Stimulated activated CD8-positive, alpha-beta memory T cell treated with anti-CD3 and anti-CD28 coated beads, Interleukin-4, amount 100 ng/mL, for 48 hours (primary cell): ENCODE data around the gene SERPINA1.

Experiments
- DNase-seq: peaks from one replicate; pipeline ENCODE4 v3.0.0-alpha.2; 2020

Gene SERPINA1

DNA sequence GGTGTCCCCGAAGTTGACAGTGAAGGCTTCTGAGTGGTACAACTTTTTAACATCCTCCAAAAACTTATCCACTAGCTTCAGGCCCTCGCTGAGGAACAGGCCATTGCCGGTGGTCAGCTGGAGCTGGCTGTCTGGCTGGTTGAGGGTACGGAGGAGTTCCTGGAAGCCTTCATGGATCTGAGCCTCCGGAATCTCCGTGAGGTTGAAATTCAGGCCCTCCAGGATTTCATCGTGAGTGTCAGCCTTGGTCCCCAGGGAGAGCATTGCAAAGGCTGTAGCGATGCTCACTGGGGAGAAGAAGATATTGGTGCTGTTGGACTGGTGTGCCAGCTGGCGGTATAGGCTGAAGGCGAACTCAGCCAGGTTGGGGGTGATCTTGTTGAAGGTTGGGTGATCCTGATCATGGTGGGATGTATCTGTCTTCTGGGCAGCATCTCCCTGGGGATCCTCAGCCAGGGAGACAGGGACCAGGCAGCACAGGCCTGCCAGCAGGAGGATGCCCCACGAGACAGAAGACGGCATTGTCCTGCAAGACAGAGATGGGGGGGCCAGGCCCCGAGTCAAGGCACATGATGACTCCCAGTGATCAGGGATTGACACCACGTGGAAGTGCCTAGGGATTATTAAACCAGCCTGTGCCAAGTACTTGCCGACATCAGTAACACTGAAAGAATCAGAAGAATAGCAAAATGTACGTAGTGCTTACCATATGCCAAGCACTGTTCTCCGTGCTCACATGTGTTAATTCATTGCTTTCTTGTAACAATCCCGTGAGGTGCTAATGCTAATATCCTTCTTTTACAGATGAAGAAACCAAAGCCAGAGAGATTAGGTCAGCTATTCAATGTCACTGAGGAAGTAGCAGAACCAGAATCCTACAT is 5.4 kb downstream of the SERPINA1 start:
- no peak for DNase-seq

GRCh38 chr14:94382099-94382715 is 6.2 kb downstream of the SERPINA1 start:
- no peak for DNase-seq

DNA sequence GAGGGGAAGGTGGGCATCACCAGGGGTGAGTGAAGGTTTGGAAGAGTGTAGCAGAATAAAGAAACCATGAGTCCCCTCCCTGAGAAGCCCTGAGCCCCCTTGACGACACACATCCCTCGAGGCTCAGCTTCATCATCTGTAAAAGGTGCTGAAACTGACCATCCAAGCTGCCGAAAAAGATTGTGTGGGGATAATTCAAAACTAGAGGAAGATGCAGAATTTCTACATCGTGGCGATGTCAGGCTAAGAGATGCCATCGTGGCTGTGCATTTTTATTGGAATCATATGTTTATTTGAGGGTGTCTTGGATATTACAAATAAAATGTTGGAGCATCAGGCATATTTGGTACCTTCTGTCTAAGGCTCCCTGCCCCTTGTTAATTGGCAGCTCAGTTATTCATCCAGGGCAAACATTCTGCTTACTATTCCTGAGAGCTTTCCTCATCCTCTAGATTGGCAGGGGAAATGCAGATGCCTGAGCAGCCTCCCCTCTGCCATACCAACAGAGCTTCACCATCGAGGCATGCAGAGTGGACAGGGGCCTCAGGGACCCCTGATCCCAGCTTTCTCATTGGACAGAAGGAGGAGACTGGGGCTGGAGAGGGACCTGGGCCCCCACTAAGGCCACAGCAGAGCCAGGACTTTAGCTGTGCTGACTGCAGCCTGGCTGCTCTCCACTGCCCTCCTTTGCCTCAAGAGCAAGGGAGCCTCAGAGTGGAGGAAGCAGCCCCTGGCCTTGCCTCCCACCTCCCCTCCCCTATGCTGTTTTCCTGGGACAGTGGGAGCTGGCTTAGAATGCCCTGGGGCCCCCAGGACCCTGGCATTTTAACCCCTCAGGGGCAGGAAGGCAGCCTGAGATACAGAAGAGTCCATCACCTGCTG is 7.0 kb downstream of the SERPINA1 start:
- no peak for DNase-seq

GRCh38 chr14:94380225-94381148 is 7.9 kb downstream of the SERPINA1 start:
- DNase-seq = no peak

GRCh38 chr14:94379291-94380224 is 8.8 kb downstream of the SERPINA1 start:
- DNase-seq = peak; percentile 16

DNA sequence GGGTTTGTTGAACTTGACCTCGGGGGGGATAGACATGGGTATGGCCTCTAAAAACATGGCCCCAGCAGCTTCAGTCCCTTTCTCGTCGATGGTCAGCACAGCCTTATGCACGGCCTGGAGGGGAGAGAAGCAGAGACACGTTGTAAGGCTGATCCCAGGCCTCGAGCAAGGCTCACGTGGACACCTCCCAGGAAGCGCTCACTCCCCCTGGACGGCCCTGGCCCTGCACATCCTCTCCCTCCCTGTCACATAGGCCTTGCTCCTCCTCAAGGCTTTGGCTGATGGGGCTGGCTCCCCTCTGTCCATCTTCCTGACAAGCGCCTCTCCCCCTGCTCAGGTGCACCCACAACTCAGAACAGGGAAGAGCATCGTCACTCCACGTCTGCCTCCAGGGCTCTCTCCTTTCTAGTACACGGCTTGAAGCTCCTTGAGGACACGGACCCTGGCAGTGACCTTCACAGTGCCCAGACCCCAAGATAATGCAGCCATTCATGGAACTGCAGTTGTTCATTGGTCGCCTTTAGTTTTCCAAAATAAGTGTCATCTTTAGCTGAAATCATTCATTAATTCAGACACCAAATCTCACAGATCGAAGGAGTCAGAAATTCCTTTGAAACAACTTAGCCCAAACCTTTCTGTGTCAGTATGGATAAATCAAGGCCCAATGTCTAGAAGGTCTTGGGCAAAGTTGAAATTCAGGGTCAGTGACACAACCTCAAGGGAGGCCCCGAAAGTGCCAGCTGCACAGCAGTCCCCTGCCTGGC is 9.7 kb downstream of the SERPINA1 start:
- peak; percentile 20 for DNase-seq

- no peak for DNase-seq
Observed at GRCh38 chr14:94377866-94378470, 10.4 kb downstream of the SERPINA1 start.

GRCh38 chr14:94376976-94377865 is 11.2 kb downstream of the SERPINA1 start:
- DNase-seq = peak; percentile 19

GRCh38 chr14:94376108-94376975 is 12.1 kb downstream of the SERPINA1 start:
- DNase-seq = peak; percentile 22

DNA sequence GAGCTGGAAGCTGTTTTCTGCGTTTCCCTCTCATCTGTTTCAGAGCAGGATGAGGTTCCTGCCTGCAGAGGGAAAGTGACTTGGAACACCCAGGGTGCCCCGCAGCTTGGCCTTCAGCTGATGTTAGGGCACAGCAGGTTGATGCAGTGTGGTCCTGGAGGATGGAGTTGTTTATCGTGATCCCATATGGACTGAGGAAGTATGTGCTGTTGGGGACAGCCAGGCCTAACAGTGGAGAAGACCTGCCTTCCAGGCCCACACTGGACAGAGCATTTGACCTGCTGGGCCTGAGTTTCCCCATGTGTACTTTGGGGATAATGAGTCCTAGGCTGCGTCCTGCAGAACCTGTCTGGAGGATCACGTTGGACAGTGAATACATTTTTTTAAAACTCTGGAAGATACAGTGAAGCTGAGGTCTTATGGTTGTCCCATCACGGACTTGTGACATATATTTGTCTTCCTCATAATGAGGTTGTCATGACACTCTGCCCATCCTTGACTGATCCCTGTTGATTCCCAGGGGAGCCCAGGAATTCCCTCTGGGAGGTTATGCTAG is 12.8 kb downstream of the SERPINA1 start:
- peak; percentile 5 for DNase-seq

DNA sequence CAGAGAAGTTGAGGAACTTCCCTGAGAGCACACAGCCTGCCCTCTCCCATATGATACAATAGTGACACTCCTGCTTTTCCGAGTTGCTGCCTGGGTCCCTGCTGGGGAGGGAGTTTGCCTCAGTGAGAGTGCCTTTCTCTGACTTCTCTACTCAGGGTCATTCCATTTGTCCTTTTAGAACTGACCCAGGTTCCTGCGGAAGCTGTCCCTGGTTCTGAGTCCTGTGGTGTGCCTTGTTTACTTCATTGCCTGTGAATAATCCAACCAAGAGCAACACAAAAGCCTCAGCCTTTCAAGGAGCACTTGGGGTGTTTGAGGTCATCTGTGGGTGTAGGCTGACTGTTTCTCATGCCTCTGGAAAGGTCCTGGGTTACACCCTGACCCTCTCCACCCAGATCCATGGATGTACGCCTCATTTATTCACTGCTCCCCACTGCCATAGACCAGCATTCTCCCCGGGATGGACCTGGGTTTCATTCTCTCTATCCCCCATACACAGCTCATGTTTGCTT is 13.6 kb downstream of the SERPINA1 start:
- DNase-seq = peak; percentile 7

GRCh38 chr14:94374116-94374515 is 14.3 kb downstream of the SERPINA1 start:
- peak; percentile 16 for DNase-seq

GRCh38 chr14:94373708-94374107 is 14.7 kb downstream of the SERPINA1 start:
- peak; percentile 20 for DNase-seq

- peak; percentile 34 for DNase-seq
Observed at GRCh38 chr14:94372021-94372605, 16.3 kb downstream of the SERPINA1 start.

- DNase-seq = peak; percentile 17
Observed at GRCh38 chr14:94370524-94370910, 17.9 kb downstream of the SERPINA1 start.

GRCh38 chr14:94369766-94370523 is 18.5 kb downstream of the SERPINA1 start:
- DNase-seq = peak; percentile 17
